ENCODE results near the gene TAF4.

GRCh38 chr20:61933481-61933950 is 132.2 kb downstream of the TAF4 start:
- TF ChIP-seq CTCF (IDR thresholded peaks at IDR 0.05): no peak
- no peak for TF ChIP-seq POLR2A (IDR thresholded peaks at IDR 0.05)

Measured in body of pancreas (tissue), 4 donors.